Suprapubic skin (tissue), 4 donors: ENCODE data around the gene SFTPB. TPM values are rescaled to one million over a fixed set of nuclear protein-coding genes. Genes with fewer than 3 reads are reported as not detected.
"Not testable (repeated sequence)": the region's sequence is repeated elsewhere in the genome, so short reads cannot be mapped to it uniquely, and the experiment has no call there.

Experiments
- DNase-seq, 2 donors: peaks; one replicate each; pipeline ENCODE4 v3.0.0-alpha.2; 2019; ENCODE audit warnings: low spot score in 2 of 2
- H3K27ac ChIP-seq: fragments of 200-600 bp; sonication (generic); one replicate; pipeline ENCODE4 v1.5.1; 2019
- H3K27me3 ChIP-seq: fragments of 200-600 bp; sonication (generic); one replicate; pipeline ENCODE4 v1.5.1; 2019
- H3K36me3 ChIP-seq: fragments of 200-600 bp; sonication (generic); one replicate; pipeline ENCODE4 v1.5.1; 2019
- H3K4me1 ChIP-seq: fragments of 200-600 bp; sonication (generic); one replicate; pipeline ENCODE4 v1.5.1; 2019
- H3K4me3 ChIP-seq: fragments of 200-600 bp; sonication (generic); one replicate; pipeline ENCODE4 v1.5.1; 2019; ENCODE audit warnings: mild to moderate bottlenecking
- H3K9me3 ChIP-seq: fragments of 200-600 bp; sonication (generic); one replicate; pipeline ENCODE4 v1.5.1; 2019
- EP300 ChIP-seq: sonication (generic); formaldehyde crosslinking; IDR thresholded peaks from one replicate; pipeline ENCODE4 v1.6.1; 2017; ENCODE audit warnings: antibody characterized with exemption
- POLR2A ChIP-seq, 2 donors: fragments of 450-650 bp; IDR thresholded peaks; one replicate each; pipeline ENCODE4 v1.6.1; 2017; ENCODE audit warnings: antibody characterized with exemption in 2 of 2, mild to moderate bottlenecking in 2 of 2, moderate library complexity in 2 of 2
- POLR2AphosphoS5 ChIP-seq, 3 donors: sonication (generic); formaldehyde crosslinking; IDR thresholded peaks; one replicate each; pipeline ENCODE4 v1.6.1; 2017; ENCODE audit warnings: antibody characterized with exemption in 3 of 3
- WGBS: methylation state at CpG from one replicate; pipeline ENCODE4 v1.1.5; 2018; 5-methylcytosine and 5-hydroxymethylcytosine counted together
- total RNA-seq, 4 donors: library from RNA; depleted of rRNA; stranded (reverse); fragments of >200 nt; gene quantifications; one replicate each; pipeline ENCODE4 v1.1.0, GENCODE V29; 2016
- TF ChIP-seq, protein P1 (sequence below), 2 donors: fragments of 200-600 bp in 1 of 2; fragments of 450-650 bp in 1 of 2; sonication (generic) in 1 of 2; IDR thresholded peaks; one replicate each; pipeline ENCODE4 v1.5.1; 2016 to 2019; ENCODE audit warnings: antibody characterized with exemption in 2 of 2, mild to moderate bottlenecking in 1 of 2, moderate library complexity in 1 of 2

Gene SFTPB
- total RNA-seq, 4 donors from 2014 or later = not detected

DNA sequence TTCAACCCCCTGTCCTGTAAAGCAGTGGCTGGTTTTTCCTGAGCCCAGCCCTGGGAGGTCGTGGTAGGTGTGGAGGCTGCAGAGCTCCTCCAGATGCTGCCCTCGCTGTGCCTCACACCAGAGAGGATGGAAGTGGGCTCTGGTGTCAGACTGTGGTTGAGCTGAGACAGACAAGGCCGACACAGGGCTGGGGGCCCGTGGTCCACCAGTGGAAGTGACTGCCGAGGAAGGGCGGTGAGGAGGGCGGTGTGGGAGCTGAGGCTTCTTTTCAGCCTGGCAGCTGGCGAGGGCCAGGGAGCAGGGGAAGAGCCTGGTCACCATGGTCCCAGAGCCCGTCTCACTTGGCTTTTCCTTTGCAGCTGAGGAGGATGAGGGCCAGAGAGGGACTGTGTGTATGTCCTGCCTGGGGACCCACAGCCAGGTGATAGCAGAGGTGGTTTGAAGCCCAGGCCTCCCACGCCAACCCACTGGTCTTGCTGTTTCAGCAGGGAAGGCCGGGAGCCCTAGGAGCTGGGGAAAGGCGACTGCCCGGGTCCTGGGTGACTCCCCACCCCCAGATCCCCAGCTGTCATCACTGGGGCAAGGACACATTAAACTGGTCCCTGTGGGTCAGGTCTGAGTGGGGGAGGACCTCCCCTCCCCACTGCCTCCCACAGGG is 8.5 kb downstream of the SFTPB start:
- 89% methylated on average over 4 of the region's 13 CpGs for WGBS
- H3K9me3 ChIP-seq = no peaks in the 10 kb centered on the region
- no peak overlapping the region for H3K4me3 ChIP-seq
- no peak for TF ChIP-seq POLR2A (IDR thresholded peaks at IDR 0.05)
- TF ChIP-seq POLR2AphosphoS5 (IDR thresholded peaks at IDR 0.05) = no peak
- no peak for TF ChIP-seq EP300
- TF ChIP-seq, protein P1, sequence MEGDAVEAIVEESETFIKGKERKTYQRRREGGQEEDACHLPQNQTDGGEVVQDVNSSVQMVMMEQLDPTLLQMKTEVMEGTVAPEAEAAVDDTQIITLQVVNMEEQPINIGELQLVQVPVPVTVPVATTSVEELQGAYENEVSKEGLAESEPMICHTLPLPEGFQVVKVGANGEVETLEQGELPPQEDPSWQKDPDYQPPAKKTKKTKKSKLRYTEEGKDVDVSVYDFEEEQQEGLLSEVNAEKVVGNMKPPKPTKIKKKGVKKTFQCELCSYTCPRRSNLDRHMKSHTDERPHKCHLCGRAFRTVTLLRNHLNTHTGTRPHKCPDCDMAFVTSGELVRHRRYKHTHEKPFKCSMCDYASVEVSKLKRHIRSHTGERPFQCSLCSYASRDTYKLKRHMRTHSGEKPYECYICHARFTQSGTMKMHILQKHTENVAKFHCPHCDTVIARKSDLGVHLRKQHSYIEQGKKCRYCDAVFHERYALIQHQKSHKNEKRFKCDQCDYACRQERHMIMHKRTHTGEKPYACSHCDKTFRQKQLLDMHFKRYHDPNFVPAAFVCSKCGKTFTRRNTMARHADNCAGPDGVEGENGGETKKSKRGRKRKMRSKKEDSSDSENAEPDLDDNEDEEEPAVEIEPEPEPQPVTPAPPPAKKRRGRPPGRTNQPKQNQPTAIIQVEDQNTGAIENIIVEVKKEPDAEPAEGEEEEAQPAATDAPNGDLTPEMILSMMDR (IDR thresholded peaks at IDR 0.05) = no peak
- peaks cover 31% of the 10 kb centered on the region for H3K36me3 ChIP-seq
- no peaks in the 10 kb centered on the region for H3K27me3 ChIP-seq
- H3K4me1 ChIP-seq = peaks cover 2% of the 10 kb centered on the region
- H3K27ac ChIP-seq = no peak overlapping the region
- DNase-seq = no peak

DNA sequence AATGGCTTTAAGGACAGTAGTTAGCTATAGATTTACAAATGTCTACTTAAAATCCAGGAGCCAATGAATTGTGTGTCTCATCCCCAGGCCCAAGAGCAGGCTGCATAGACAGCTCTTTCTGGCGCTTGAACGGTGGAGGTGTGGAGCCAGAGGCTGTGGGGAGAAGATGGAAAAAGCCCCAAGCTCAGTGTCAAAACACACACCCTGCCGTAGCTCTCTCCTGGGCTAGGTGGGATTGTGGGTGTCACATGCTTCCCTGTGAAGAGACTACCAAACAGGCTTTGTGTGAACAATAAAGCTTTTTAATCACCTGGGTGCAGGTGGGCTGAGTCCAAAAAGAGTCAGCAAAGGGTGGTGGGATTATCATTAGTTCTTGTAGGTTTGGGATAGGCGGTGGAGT is 10.6 kb downstream of the SFTPB start:
- 92% methylated on average over 4 of the region's 4 CpGs for WGBS
- H3K27me3 ChIP-seq, H3K4me1 ChIP-seq, H3K27ac ChIP-seq, DNase-seq, H3K4me3 ChIP-seq, H3K9me3 ChIP-seq: not testable (repeated sequence)
- H3K36me3 ChIP-seq = peaks cover 34% of the 10 kb centered on the region

- TF ChIP-seq EP300 (no peak), POLR2AphosphoS5 (IDR thresholded peaks at IDR 0.05) (no peak), POLR2A (IDR thresholded peaks at IDR 0.05) (no peak)
- TF ChIP-seq, protein P1 (IDR thresholded peaks at IDR 0.05) = no peak
- Histone ChIP-seq H3K9me3 (no peaks in the 10 kb centered on the region), H3K27me3 (no peaks in the 10 kb centered on the region), H3K36me3 (peaks cover 42% of the 10 kb centered on the region), H3K4me3 (no peak overlapping the region), H3K4me1 (peaks cover 2% of the 10 kb centered on the region), H3K27ac (no peak overlapping the region)
- WGBS = 82% methylated on average over 3 of the region's 3 CpGs
- no peak for DNase-seq
Observed at GRCh38 chr2:85656468-85656867, 11.5 kb downstream of the SFTPB start.

DNA sequence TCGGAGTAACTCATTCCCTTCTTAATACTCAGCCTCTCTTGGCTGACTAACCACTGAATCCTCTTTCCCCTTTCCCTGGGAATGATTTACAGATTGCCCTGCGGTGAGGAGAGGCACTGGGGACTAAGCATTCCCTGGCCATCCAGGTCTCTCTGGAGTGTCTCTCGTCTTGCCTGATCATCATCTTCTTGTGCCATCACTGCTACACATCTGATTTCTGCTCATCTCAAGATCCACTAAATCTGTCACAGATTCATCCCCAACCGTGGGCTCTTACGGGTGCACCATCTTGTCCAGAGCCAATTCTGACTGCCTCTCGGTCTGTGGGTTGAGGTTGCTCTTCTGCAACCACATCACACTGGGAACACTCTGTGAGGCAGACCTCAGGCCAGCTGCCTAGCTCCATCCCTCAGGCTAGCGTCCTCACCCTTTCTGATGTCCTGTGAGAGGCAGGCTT is 12.0 kb downstream of the SFTPB start:
- no peak overlapping the region for H3K4me3 ChIP-seq
- H3K27ac ChIP-seq = no peak overlapping the region
- no peaks in the 10 kb centered on the region for H3K27me3 ChIP-seq
- H3K4me1 ChIP-seq = no peaks in the 10 kb centered on the region
- TF ChIP-seq POLR2AphosphoS5 (IDR thresholded peaks at IDR 0.05) = no peak
- no peak for TF ChIP-seq POLR2A (IDR thresholded peaks at IDR 0.05)
- TF ChIP-seq EP300 = no peak
- TF ChIP-seq, protein P1 (IDR thresholded peaks at IDR 0.05) = no peak
- peaks cover 47% of the 10 kb centered on the region for H3K36me3 ChIP-seq
- no peak for DNase-seq
- no peaks in the 10 kb centered on the region for H3K9me3 ChIP-seq
- 81% methylated on average over 7 of the region's 7 CpGs for WGBS

DNA sequence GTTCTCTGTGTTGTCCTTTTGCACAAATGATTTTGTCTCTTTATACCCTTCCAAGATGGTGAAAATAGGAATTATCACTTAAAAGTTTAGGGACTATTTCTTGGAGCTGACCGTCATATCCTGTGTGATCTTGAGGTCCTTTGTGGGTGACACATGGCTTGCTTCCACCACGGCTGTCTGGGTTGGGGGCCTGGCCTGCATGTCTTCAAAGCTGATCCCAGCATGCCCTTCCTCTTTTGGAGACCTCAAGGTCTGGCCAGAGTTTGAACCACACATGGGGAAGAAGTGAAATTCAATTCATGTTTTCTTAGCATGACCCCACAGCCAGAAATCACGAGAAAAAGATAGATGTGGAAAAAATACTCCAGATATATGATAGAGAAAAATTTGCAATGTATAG is 14.0 kb downstream of the SFTPB start:
- Histone ChIP-seq H3K4me1 (no peaks in the 10 kb centered on the region), H3K4me3 (no peak overlapping the region), H3K27ac (no peak overlapping the region), H3K9me3 (no peaks in the 10 kb centered on the region), H3K36me3 (peaks cover 63% of the 10 kb centered on the region), H3K27me3 (no peaks in the 10 kb centered on the region)
- 90% methylated on average over 3 of the region's 3 CpGs for WGBS
- TF ChIP-seq, protein P1 (IDR thresholded peaks at IDR 0.05) = no peak
- TF ChIP-seq EP300 (no peak), POLR2A (IDR thresholded peaks at IDR 0.05) (no peak), POLR2AphosphoS5 (IDR thresholded peaks at IDR 0.05) (no peak)
- no peak for DNase-seq

DNA sequence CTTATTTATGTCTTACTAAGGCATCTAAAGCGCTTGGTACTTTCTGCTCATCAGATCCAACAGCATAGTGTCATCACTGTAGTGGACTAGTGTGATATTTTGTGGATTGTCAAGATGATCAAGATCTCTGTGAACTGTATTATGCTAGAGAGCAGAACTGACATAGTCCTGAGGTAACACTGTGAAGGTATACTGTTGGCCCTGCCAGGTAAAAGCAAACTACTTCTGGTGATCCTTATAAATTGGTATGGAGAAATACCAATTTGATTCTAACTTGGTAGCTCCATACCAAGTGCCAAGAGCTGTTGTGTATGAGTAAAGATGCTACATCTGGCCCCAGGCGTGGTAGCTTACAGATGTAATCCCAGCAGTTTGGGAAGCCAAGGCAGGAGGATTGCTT is 15.9 kb downstream of the SFTPB start:
- WGBS = 100% methylated on average over 2 of the region's 2 CpGs
- H3K4me3 ChIP-seq = no peak overlapping the region
- TF ChIP-seq POLR2AphosphoS5 (IDR thresholded peaks at IDR 0.05) (no peak), POLR2A (IDR thresholded peaks at IDR 0.05) (no peak), EP300 (no peak)
- TF ChIP-seq, protein P1 (IDR thresholded peaks at IDR 0.05) = no peak
- H3K27ac ChIP-seq = no peak overlapping the region
- peaks cover 69% of the 10 kb centered on the region for H3K36me3 ChIP-seq
- no peaks in the 10 kb centered on the region for H3K27me3 ChIP-seq
- no peaks in the 10 kb centered on the region for H3K9me3 ChIP-seq
- DNase-seq = no peak
- H3K4me1 ChIP-seq = no peaks in the 10 kb centered on the region
